Panc1 (cell line): ENCODE measurements around the gene SNRNP27. TPM values are rescaled to one million over a fixed set of nuclear protein-coding genes. Genes with fewer than 3 reads are reported as not detected.
A peak's percentile ranks its signal among the peaks of the same experiment; 100 is the strongest.

Experiments
- ATAC-seq: fragments of 200-7000 bp; cut with Tn5 transposase; 2 replicates; pipeline ENCODE4 v1.9.1; 2020; ENCODE audit warnings: mild to moderate bottlenecking, moderate library complexity
- BruUV-seq: library from RNA; stranded (reverse); fragments of 400-500 nt; replicated peaks from 2 replicates; lab custom pipeline; 2021; lab: Mats Ljungman, UMichigan
- CTCF ChIA-PET: fragments of 300-600 bp; sonication (Branson Sonifier 250); formaldehyde crosslinking; loops from one replicate; lab custom pipeline; 2022; ENCODE audit warnings: antibody characterized with exemption; lab: Charles Lee
- POLR2A ChIA-PET: fragments of 300-600 bp; sonication (Branson Sonifier 250); formaldehyde crosslinking; loops from one replicate; lab custom pipeline; 2022; ENCODE audit warnings: antibody characterized with exemption; lab: Charles Lee
- DNase-seq: peaks from one replicate; pipeline ENCODE4 v3.0.0-alpha.2; 2010; ENCODE audit warnings: low read depth, low spot score
- H3K27ac ChIP-seq: 2 replicates; pipeline ENCODE4 v1.5.1; 2011; ENCODE audit warnings: mild to moderate bottlenecking, low read length, inconsistent platforms
- H3K27me3 ChIP-seq: fragments of 200-500 bp; sonication (Bioruptor generic); 2 replicates; pipeline ENCODE4 v1.6.0; 2014; ENCODE audit warnings: low read length, inconsistent platforms; ENCODE audit not compliant: control insufficient read depth, insufficient read depth
- H3K36me3 ChIP-seq: fragments of 200-500 bp; sonication (Bioruptor generic); 2 replicates; pipeline ENCODE4 v1.5.1; 2014; ENCODE audit warnings: inconsistent platforms, mild to moderate bottlenecking, low read length, moderate library complexity; ENCODE audit not compliant: control insufficient read depth, insufficient read depth
- H3K4me1 ChIP-seq: 2 replicates; pipeline ENCODE4 v1.5.1; 2011; ENCODE audit warnings: inconsistent platforms, mild to moderate bottlenecking, low read length, moderate library complexity; ENCODE audit not compliant: control insufficient read depth, insufficient read depth
- H3K4me3 ChIP-seq, 2 experiments: 2 replicates each; pipeline ENCODE4 v1.5.1; 2011 to 2012; ENCODE audit warnings: low read depth in 2 of 2, low read length in 2 of 2, mild to moderate bottlenecking in 2 of 2, inconsistent platforms in 1 of 2, moderate library complexity in 1 of 2
- H3K9me3 ChIP-seq: fragments of 200-500 bp; sonication (Bioruptor generic); 2 replicates; pipeline ENCODE4 v1.5.1; 2014; ENCODE audit warnings: low read depth, mild to moderate bottlenecking, inconsistent platforms, low read length, moderate library complexity; ENCODE audit not compliant: control insufficient read depth, insufficient read depth
- POLR2AphosphoS5 ChIP-seq: IDR thresholded peaks from 2 replicates; pipeline ENCODE4 v1.6.1; 2012; ENCODE audit warnings: mild to moderate bottlenecking, low read depth, low read length, moderate library complexity
- SIN3A ChIP-seq: IDR thresholded peaks from 2 replicates; pipeline ENCODE4 v1.6.1; 2012; ENCODE audit warnings: low read depth, mild to moderate bottlenecking, low read length, moderate library complexity, borderline replicate concordance; ENCODE audit not compliant: insufficient read depth
- TCF7L2 ChIP-seq: IDR thresholded peaks from 2 replicates; pipeline ENCODE4 v1.6.1; 2011; ENCODE audit warnings: mild to moderate bottlenecking, low read depth, low read length, inconsistent platforms
- in situ Hi-C: cut with HindIII; loops from 2 replicates; pipeline ENCODE4 v1.10.0; 2016; ENCODE audit warnings: low sequenced_read_pairs, low pct_unique_long_range_greater_than_20kb
- intact Hi-C: fragments of 100-400 bp; cut with micrococcal nuclease; formaldehyde crosslinking; loops from one replicate; pipeline ENCODE4 v1.10.0; 2022; ENCODE audit not compliant: unreplicated experiment
- total RNA-seq: library from RNA; stranded (reverse); gene quantifications from one replicate; pipeline ENCODE4 v1.2.1, GENCODE V29; 2021; ENCODE audit not compliant: unreplicated experiment
- TF ChIP-seq, protein P1 (sequence below), 2 experiments: IDR thresholded peaks; 2 replicates each; pipeline ENCODE4 v1.6.1; 2011 to 2012; ENCODE audit warnings: low read depth in 2 of 2, control low read depth in 1 of 2, low read length in 1 of 2, mild to moderate bottlenecking in 1 of 2, moderate library complexity in 1 of 2; ENCODE audit not compliant: insufficient read depth in 1 of 2
- TF ChIP-seq, protein P2 (sequence below): fragments of 450-650 bp; IDR thresholded peaks from 2 replicates; pipeline ENCODE4 v1.5.1; 2017; ENCODE audit warnings: mild to moderate bottlenecking

SNRNP27 gene
- total RNA-seq, 1 experiment from 2014 or later = 39.7 TPM

DNA sequence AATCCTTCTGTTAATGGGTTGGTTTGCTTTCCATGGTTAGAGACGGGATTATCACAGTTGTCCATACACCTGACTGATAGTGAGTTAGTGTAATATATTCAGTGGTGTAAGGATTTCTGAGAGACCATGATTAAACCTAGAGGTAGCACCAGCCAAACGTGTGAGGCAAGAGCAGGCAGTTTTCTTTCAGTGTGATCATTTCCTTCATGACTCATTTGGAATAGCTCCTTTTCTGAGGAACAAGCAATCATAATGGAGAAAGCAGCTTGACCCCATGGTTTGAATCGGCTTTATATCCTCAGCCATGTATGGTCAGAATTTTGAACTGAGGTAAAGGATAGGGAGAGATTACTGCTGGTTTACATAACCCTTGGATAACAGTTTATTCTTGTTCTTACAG lies 24.1 kb downstream of the SNRNP27 start:
- Histone ChIP-seq H3K9me3 (no peaks in the 10 kb centered on the region), H3K27ac (peak overlapping the region; percentile 1), H3K4me1 (peaks cover 20% of the 10 kb centered on the region), H3K36me3 (peaks cover 5% of the 10 kb centered on the region), H3K4me3 (no peak overlapping the region), H3K27me3 (no peaks in the 10 kb centered on the region)
- intact Hi-C loops (no loop called here), in situ Hi-C loops (no loop called here)
- DNase-seq = peak; percentile 74
- no TSS peak for BruUV-seq
- ChIA-PET CTCF (no interaction called here), POLR2A (no interaction called here)
- ATAC-seq = no peak
- TF ChIP-seq TCF7L2 (no peak), POLR2AphosphoS5 (no peak), SIN3A (no peak)
- TF ChIP-seq, protein P1, sequence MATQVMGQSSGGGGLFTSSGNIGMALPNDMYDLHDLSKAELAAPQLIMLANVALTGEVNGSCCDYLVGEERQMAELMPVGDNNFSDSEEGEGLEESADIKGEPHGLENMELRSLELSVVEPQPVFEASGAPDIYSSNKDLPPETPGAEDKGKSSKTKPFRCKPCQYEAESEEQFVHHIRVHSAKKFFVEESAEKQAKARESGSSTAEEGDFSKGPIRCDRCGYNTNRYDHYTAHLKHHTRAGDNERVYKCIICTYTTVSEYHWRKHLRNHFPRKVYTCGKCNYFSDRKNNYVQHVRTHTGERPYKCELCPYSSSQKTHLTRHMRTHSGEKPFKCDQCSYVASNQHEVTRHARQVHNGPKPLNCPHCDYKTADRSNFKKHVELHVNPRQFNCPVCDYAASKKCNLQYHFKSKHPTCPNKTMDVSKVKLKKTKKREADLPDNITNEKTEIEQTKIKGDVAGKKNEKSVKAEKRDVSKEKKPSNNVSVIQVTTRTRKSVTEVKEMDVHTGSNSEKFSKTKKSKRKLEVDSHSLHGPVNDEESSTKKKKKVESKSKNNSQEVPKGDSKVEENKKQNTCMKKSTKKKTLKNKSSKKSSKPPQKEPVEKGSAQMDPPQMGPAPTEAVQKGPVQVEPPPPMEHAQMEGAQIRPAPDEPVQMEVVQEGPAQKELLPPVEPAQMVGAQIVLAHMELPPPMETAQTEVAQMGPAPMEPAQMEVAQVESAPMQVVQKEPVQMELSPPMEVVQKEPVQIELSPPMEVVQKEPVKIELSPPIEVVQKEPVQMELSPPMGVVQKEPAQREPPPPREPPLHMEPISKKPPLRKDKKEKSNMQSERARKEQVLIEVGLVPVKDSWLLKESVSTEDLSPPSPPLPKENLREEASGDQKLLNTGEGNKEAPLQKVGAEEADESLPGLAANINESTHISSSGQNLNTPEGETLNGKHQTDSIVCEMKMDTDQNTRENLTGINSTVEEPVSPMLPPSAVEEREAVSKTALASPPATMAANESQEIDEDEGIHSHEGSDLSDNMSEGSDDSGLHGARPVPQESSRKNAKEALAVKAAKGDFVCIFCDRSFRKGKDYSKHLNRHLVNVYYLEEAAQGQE (IDR thresholded peaks at IDR 0.05; ENCODE audit: insufficient read depth in 1 of 2, low read depth in 2 of 2, low read length in 1 of 2) = no peak
- TF ChIP-seq, protein P2, sequence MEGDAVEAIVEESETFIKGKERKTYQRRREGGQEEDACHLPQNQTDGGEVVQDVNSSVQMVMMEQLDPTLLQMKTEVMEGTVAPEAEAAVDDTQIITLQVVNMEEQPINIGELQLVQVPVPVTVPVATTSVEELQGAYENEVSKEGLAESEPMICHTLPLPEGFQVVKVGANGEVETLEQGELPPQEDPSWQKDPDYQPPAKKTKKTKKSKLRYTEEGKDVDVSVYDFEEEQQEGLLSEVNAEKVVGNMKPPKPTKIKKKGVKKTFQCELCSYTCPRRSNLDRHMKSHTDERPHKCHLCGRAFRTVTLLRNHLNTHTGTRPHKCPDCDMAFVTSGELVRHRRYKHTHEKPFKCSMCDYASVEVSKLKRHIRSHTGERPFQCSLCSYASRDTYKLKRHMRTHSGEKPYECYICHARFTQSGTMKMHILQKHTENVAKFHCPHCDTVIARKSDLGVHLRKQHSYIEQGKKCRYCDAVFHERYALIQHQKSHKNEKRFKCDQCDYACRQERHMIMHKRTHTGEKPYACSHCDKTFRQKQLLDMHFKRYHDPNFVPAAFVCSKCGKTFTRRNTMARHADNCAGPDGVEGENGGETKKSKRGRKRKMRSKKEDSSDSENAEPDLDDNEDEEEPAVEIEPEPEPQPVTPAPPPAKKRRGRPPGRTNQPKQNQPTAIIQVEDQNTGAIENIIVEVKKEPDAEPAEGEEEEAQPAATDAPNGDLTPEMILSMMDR = no peak

DNA sequence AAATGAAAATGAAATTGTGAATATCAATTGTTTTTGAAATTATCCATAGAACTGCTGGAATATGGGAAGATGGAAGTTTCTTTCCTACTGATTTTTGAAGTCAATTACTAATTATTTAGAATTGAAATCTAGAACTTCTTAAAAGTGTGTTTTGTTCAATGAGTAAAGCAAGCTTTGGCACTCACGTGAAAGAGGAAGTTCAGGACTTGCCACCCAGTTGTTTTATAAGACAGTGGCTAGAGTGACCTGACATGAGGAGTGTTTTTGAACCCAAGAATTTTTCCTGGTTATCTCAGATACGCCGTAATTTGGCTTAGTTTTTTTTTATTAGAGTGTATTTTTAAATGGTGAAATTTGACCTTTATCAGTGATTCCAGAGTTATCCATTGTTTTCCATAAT lies 24.6 kb downstream of the SNRNP27 start:
- DNase-seq (no peak), ATAC-seq (no peak)
- TF ChIP-seq, protein P2 = no peak
- TF ChIP-seq TCF7L2 (no peak), POLR2AphosphoS5 (no peak), SIN3A (no peak)
- TF ChIP-seq, protein P1 (IDR thresholded peaks at IDR 0.05; ENCODE audit: insufficient read depth in 1 of 2, low read depth in 2 of 2, low read length in 1 of 2) = no peak
- CTCF ChIA-PET = no interaction called here
- Histone ChIP-seq H3K27ac (peak overlapping the region; percentile 1), H3K36me3 (peaks cover 3% of the 10 kb centered on the region; the same call in 1 of the 2 replicates), H3K27me3 (no peaks in the 10 kb centered on the region), H3K9me3 (no peaks in the 10 kb centered on the region), H3K4me1 (peaks cover 15% of the 10 kb centered on the region), H3K4me3 (no peak overlapping the region)
- POLR2A ChIA-PET = no interaction called here
- no TSS peak for BruUV-seq
- intact Hi-C loops (no loop called here), in situ Hi-C loops (no loop called here)
